GM19467 (cell line): Measurements from ENCODE around the gene LMNTD2.

Experiments
- ATAC-seq: cut with Tn5 transposase; IDR thresholded peaks from one replicate; pipeline ENCODE4 v1.9.1; 2021; ENCODE audit warnings: mild to moderate bottlenecking, moderate library complexity; ENCODE audit not compliant: unreplicated experiment

The LMNTD2 gene, protein sequence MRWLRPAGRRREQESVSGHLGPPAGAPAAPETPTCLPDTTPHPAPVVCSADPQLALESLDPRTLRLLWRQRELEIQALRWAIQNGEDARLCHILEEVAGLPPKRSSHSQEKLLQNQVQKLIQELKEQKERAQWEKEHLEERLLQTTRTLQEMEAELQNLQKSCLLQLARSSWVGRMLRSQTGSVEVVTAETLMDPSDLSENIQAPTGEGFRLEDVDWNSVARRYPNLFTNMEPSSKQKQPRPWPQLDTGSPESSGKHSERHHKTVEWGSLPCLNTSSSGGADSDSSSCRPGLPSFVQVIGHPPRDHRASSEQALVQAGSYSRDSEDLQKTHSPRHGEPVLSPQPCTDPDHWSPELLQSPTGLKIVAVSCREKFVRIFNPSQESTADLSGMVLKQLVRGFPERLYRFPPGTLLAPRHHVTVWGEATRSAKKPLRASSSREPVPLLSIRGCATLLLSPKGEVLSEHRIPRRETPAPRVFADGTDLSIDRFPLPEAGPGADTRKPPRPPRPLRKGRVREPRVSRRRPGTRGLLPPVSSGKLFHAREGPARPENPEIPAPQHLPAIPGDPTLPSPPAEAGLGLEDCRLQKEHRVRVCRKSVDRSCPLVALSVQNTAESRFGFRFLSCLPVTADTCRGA

DNA sequence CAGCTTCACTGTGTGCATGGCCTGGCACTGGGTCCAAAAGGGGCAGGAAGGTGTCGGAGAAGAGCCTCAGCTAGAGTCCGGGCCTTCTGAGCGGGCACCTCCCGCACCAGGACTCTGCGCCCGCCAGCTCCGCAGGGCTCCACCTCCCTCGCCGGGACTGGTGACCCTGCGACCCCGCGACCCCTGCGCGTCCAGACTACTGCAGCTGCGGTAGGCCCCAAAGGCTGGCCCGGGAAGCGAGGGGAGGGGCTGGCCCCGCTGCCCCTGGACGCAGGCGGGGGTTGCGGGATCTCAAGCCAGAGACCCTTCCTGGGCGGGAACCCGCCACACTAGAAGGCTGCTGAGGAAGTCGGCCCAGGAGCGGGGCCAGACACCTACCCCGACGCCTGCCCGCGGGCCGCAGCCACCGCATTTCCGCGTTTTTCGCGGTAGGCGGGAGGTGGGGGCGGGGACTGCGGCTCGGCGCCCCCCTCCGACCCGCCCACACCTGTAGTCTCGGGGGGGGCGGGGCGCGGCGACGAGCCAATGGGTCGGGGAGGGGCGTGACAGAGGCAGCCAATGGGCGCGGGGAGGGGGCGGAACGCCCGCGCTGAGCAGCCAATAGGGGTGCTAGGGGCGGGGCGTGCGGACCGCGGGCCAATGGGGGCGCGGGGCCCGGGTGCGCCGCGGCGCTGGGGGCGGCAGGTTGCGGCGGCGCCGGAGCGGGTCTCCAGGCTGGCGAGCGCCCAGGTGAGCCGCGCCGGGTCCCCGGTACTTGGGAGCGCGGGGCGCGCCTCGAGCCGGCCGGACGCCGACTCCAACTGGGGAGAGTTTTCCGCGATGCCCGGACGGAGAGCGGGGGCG is at the start of gene LMNTD2, which contains the start of gene RASSF7:
LMNTD2 (minus strand) TSS at position 434 of the 843 bp plus-strand sequence; CDS start at position 412, 22 bp downstream.
RASSF7 (plus strand) TSS at position 666 of the 843 bp plus-strand sequence. CDS start 799 bp downstream, outside the sequence.
- ATAC-seq: peak; percentile 68

DNA sequence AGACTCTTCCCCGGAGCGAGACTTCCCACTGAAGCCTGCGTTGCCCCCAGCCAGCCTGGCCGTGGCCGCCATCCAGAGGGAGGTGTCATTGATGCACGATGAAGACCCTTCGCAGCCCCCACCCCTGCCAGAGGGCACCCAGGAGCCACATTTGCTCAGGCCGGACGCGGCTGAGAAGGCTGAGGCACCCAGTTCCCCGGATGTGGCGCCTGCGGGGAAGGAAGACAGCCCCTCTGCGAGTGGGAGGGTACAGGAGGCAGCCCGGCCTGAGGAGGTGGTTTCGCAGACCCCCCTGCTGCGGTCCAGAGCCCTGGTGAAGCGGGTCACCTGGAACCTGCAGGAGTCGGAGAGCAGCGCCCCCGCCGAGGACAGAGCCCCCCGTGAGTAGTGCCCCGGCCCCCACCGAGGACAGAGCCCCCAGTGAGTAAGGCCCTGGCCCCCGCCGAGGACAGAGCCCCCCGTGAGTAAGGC is 48.8 kb upstream of the LMNTD2 start:
- ATAC-seq: no peak

DNA sequence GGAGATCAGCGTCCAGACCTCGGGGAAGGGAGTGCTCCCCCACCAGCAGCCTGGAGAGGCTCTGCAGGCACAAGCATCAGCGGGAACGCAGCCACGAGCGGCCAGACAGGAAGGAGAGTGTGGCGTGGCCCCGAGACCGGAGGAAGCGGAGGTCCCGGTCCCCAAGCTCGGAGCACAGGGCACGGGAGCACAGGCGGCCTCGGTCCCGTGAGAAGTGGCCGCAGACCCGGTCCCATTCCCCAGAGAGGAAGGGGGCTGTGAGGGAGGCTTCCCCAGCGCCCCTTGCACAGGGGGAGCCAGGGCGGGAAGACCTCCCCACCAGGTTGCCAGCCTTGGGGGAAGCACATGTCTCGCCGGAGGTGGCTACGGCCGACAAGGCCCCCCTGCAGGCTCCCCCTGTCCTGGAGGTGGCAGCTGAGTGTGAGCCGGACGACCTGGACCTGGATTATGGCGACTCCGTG is 48.3 kb upstream of the LMNTD2 start:
- ATAC-seq: no peak

DNA sequence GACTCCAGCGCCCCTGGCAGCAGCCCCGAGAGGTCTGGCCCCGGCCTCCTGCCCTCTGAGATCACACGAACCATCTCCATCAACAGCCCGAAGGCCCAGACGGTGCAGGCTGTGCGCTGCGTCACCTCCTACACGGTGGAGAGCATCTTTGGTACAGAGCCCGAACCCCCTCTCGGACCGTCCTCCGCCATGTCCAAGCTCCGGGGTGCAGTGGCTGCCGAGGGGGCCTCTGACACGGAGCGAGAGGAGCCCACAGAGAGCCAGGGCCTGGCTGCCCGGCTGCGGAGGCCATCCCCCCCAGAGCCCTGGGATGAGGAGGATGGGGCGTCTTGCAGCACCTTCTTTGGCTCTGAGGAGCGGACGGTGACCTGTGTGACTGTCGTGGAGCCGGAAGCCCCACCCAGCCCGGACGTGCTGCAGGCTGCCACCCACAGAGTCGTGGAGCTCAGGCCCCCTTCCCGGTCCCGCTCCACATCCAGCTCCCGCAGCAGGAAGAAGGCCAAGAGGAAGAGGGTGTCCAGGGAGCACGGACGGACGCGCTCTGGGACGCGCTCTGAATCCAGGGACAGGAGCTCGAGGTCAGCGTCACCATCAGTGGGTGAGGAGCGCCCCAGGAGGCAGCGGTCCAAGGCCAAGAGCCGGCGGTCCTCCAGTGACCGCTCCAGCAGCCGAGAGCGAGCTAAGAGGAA is 47.6 kb upstream of the LMNTD2 start:
- ATAC-seq: no peak

DNA sequence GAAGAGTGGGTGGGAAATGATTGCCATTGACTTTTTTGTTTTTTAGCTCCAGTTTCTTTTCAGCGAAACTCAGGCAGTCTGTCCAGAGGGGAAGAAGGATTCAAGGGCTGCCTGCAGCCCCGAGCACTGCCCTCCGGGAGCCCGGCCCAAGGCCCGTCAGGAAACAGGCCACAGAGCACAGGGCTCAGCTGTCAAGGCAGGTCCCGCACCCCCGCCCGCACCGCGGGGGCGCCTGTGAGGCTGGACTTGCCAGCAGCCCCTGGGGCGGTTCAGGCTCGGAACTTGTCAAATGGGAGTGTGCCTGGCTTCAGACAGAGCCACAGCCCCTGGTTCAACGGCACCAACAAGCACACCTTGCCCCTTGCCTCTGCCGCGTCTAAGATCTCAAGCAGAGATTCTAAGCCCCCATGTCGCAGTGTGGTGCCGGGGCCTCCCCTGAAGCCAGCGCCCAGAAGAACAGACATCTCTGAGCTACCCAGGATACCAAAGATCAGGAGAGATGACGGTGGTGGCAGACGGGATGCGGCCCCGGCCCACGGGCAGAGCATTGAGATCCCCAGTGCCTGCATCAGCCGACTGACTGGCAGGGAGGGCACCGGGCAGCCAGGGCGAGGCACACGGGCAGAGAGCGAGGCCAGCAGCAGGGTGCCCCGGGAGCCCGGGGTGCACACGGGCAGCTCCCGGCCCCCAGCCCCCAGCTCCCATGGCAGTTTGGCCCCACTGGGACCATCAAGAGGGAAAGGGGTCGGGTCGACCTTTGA is 46.7 kb upstream of the LMNTD2 start:
- no peak for ATAC-seq

DNA sequence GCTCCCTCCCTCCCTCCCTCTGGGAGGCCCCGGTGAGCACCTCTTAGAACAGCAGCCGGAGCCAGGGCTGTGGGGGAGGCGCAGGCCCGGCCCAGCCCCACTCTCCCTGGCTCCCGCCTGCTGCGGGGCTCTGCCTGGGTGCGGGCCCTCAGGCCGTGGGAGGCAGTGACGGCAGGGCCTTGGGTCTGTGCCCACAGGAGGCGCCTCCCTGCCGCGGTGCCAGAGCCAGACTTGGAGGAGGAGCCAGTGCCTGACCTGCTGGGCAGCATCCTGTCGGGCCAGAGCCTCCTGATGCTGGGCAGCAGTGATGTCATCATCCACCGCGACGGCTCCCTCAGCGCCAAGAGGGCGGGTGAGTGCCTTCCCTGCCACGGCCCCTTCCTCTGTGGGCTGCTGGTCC is 45.7 kb upstream of the LMNTD2 start:
- ATAC-seq: no peak

DNA sequence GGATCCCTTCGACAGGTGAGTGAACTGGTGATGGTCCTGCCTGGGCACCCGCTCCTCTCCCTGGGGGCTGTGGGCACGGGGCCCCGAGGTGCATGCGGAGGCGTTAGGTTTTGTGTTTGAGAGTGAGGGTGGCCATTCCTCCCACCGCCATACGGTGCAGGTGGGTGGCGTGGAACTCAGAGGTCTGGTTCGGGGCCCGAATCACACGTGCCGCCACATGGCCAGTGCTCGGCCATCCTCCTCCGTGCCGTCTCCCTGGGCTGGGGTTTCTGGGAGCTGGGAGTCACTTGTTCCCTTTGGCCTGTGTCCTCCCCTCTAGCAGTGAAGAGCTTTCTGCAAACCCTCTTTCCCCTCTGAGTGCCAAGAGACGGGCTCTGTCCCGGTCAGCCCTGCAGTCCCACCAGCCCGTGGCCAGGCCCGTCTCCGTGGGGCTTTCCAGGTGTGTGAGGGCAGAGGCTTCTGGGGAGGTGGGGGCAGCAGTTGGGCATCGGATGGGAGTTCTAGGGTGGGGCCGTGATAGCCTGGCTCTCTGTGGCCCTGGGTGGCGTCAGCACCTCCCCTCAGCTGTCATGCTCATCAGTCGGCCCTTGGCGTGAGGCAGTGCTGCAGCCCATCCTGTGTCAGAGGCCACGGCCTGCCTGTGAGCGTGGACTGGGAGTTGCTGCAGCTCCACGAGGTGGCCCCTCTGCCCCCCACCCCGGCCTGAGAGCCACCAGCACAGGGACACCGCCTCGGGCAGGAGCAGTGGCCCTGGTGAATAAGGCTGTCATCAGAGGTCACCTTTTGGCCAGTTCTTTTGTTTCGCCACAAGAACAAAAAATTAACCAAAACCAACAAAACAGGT is 45.0 kb upstream of the LMNTD2 start:
- no peak for ATAC-seq

DNA sequence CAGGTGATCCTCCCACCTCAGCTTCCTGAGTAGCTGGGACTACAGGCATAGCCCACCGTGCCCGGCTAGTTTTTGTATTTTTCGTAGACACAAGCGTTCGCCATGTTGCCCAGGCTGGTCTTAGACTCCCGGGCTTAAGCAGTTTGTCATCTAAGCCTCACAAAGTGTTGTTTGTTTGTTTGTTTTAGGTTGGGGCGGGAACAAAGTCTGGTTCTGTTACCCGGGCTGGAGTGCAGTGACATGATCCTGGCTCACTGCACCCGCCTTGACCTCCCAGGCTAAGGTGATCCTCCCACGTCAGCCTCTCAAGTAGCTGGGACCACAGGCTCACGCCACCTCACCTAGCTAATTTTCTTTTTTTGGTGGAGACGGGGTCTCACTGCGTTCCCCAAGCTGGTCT is 42.6 kb upstream of the LMNTD2 start:
- ATAC-seq: no peak

DNA sequence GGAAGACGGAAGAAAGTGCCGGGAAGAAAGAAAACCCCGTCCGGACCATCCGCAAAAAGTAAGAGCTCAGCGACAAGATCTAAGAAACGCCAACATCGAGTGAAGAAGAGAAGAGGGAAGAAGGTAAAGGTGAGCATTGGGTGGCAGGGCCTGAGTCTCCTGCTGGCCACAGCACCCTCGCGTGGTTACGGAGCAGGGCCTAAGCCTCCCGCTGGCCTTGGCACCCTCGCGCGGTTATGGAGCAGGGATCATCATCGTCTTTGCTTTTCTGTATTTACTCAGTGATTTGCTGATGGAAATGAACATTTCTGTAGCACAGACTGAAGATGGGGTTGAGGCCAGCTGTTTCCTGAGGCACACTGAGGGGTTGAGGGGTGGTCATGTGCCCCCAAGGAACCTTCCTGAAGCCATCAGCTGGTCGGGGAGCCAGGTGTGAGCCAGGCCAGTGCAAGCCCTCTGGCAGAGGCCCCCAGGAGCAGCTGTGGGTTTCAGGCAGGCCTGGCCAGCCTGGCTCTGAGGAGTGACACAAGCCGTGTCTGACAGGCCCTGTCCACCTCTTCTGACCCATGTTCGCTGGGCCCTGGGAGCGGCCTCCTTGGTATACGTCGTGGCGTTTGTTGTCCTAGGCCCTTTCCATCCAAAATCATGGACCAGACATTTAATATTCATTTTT is 41.2 kb upstream of the LMNTD2 start:
- no peak for ATAC-seq

DNA sequence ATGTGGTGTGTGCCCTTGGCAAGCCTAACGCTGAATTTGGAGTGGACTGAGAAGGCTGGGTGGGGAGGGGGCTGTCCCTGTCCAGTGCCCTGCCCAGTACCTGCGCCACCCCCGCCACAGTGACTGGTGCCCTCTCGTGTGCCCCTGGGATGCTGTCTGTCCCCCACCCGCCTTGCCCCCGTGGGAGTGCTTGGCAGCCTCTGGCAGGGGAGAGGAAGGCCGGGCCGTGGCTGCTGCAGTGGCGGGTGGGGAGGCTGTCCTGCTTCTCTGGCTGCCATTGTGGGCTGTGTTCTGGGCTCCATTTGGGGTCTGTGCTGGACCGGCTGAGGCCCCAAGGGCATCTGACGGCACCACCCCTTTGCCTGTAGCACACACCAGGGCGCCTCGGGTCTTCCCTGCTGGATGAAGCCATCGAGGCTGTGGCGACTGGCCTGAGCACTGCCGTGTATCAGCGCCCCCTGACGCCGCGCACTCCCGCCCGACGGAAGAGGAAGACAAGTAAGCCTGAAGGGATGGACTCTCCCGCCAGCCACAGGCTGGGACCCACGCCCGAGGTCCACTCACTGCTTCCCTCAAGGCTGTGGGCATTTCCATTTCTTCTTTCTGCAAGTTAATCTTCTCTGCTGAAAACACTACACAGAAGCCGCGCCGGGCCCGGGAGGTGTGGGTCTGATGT is 37.6 kb upstream of the LMNTD2 start:
- ATAC-seq: no peak

DNA sequence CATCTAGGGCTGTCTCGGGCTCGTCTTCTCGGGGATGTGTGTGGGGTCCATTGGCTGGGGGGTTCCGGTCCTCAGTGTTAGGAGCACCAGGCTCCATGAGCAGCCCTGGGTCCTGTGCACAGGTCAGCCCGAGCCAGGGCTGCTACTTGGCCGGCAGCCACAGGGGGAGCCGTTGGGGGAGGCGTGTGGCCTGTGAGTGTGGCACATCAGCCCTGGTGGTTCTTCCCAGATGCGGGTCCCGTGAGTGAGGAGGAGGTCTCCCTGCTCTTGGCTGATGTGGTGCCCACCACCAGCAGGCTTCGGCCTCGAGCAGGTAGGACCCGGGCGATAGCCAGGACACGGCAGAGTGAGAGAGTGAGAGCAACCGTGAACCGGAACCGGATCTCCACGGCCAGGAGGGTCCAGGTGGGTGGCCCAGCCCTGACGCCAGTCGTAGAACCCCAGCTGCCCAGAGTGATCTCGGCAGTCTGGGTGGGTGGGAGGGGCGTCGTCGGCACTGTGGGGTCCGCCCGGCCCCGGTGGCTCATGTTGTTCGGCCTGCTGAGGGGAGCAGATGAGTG is 36.7 kb upstream of the LMNTD2 start:
- no peak for ATAC-seq

DNA sequence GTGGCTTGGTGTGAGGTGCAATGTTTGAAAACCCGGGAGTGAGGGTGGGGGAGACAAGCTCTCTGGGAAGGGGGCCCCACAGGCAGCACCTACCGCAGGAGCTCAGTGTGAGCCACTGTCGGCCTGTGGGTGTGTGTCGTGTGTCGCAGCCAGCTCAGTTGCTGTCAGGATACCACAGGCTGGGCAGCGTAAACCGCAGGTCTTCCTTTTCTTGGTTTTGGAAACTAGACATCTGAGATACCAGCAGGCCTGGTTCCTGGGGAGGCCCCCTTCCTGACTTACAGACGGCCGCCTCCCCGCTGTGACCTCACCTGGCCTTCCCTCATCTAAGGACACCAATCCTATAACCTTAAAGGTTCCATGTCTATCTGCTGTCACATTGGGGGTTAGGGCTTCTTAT is 35.8 kb upstream of the LMNTD2 start:
- no peak for ATAC-seq

DNA sequence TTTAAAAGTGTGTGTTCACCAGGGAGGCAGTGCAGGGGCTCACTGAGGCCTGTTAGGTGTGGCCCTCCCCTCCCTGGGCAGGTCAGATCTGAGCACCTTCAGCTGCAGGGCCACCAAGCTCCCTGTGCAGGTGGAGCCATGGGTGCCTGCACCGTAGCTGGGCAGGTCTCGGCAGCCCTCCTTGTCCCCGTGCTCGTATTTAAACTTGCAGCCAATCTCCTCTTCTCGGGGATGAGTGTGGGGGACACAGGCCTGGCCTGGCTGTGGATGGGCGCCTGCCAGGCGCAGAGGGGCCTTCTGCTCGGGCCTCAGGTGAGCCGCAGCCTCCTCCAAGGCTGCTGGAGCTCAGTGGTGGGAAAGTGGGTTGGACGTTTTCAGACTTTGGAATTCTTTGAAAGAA is 34.9 kb upstream of the LMNTD2 start:
- no peak for ATAC-seq

DNA sequence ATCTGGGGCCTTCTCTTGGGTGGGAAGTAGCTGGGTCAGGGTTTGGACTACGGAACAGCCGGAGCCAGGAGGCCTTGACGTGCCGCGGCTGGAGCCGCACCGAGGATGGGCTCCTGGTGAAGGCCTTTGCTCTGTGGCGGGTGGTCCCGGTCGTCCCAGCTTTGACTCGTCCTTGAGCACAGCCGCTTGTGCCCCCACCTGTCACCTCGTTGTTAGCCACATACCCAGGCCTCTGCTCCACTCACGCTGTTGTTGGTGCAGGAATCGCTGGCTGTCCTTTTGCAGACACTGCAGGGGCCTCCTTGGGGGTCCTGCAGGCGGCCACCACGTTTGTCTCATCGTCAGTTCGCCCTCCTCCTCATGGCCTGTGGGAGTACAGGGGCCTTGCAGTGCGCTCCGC is 32.8 kb upstream of the LMNTD2 start:
- no peak for ATAC-seq

DNA sequence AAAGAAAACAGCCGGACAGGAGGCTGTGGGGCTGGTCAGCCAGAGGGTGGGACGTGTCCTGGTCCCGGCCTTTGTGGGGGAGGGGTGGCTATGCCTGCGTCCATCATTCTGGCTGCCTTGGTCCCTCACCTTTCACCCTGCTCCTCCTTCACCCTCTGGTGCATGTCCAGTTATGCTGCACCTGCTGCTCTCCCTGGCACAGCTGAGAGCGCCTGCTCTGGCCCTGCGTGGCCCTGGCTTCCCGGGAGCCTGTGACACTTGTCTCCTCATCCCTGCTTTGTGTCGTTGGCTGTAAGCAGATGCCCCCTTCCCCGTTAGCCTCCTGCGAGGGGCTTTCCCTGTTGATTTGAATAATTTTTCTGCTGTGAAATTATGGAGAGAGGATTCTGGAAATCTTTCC is 32.4 kb upstream of the LMNTD2 start:
- ATAC-seq: no peak

DNA sequence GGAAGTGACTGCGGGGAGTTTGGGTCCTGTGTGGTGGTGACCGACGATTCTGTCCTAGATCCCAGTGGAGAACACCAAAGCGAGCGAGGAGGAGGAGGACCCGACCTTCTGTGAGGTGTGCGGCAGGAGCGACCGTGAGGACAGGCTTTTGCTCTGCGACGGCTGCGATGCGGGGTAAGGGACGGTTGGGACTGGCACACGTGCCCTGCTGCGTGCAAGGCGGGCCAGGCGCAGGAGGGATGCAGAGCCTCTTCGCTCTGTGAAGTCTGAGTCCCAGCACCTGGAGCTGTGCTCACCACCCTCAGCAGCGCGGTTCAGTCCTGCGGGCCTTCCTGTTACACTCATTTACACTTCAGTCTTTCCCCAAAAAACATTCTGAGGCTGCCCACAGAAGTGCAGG is 32.0 kb upstream of the LMNTD2 start:
- ATAC-seq: no peak

DNA sequence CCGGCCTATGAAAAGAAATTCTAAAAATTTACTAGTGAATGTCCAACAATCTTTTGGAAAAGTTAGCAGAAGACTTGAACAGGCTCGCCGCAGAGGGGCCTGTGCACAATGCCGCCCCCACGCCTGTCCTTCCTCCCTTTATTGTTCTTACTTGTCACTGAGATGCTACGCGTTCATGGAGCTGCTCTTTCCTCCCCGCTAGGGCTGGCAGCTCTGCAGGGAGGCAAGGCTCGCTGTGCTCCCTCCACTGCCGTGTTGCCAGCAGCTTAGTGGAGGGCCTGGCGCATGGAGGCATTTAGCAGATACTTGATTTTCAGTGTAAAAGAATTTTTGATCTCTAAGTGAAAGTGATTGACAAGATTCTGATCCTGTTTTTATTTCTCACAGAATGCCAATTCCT is 30.5 kb upstream of the LMNTD2 start:
- ATAC-seq: no peak

DNA sequence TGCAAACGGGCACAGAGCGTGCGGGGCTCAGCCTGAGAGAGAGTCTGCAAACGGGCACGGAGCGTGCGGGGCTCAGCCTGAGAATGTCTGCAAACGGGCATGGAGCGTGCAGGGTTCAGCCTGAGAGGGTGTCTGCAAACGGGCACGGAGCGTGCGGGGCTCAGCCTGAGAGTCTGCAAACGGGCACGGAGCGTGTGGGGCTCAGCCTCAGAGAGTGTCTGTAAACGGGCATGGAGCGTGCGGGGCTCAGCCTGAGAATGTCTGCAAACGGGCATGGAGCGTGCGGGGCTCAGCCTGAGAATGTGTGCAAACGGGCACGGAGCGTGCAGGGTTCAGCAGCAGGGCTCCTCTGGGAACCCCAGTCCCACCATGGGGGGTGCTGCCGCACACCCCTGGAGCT is 29.3 kb upstream of the LMNTD2 start:
- no peak for ATAC-seq
